K562 (cell line): ENCODE results near the gene TBL1XR1. TPM values are rescaled to one million over a fixed set of nuclear protein-coding genes. Genes with fewer than 3 reads are reported as not detected.

Source experiments
- CHD1 ChIP-seq: fragments of 200-600 bp; sonication (generic); IDR thresholded peaks from one replicate; pipeline ENCODE4 v1.6.1; 2012; ENCODE audit warnings: mild to moderate bottlenecking, moderate library complexity, low read length, inconsistent platforms
- CTCF ChIP-seq, 3 experiments: IDR thresholded peaks in 2 of 3; conservative IDR thresholded peaks in 1 of 3; 2 replicates each; pipeline ENCODE4 v1.5.1; 2011 to 2012; ENCODE audit warnings: low read length in 3 of 3, mild to moderate bottlenecking in 3 of 3, control low read depth in 2 of 3, improper control_type of control experiment in 1 of 3, inconsistent platforms in 1 of 3, low read depth in 1 of 3, mixed read lengths in 1 of 3, moderate library complexity in 1 of 3; ENCODE audit not compliant: insufficient read depth in 2 of 3
- GTF2A2 ChIP-seq: IDR thresholded peaks from 2 replicates; pipeline ENCODE4 v1.6.1; 2016; ENCODE audit warnings: mild to moderate bottlenecking, missing genetic modification characterization, missing compliant biosample characterization
- KDM4B ChIP-seq, 2 experiments: fragments of 450-650 bp in 1 of 2; sonication (generic) in 1 of 2; IDR thresholded peaks; 2 replicates each; pipeline ENCODE4 v1.6.1; 2016 to 2017; ENCODE audit warnings: borderline replicate concordance in 2 of 2, antibody characterized with exemption in 1 of 2, low read depth in 1 of 2, mild to moderate bottlenecking in 1 of 2
- MGA ChIP-seq: fragments of 450-650 bp; IDR thresholded peaks from 2 replicates; pipeline ENCODE4 v1.6.1; 2016; ENCODE audit warnings: mild to moderate bottlenecking, moderate library complexity
- PHF8 ChIP-seq: fragments of 200-600 bp; sonication (generic); IDR thresholded peaks from 2 replicates; pipeline ENCODE4 v1.6.1; 2012; ENCODE audit warnings: mixed run types, mild to moderate bottlenecking, inconsistent platforms, low read length, moderate library complexity, borderline replicate concordance
- USF2 ChIP-seq: sonication (generic); formaldehyde crosslinking; IDR thresholded peaks from 2 replicates; pipeline ENCODE4 v1.5.0; 2020; ENCODE audit warnings: missing genetic modification reagents
- ZEB2 ChIP-seq: fragments of 450-650 bp; IDR thresholded peaks from 2 replicates; pipeline ENCODE4 v1.6.1; 2016
- ZNF436 ChIP-seq: fragments of 250-450, 450-650 bp; sonication (Bioruptor Pico); formaldehyde crosslinking; IDR thresholded peaks from 2 replicates; pipeline ENCODE4 v1.7.0; 2020; ENCODE audit warnings: mild to moderate bottlenecking
- ZNF830 ChIP-seq: fragments of 250-450 bp; sonication (Bioruptor Pico); IDR thresholded peaks from 2 replicates; pipeline ENCODE4 v1.5.0; 2021; ENCODE audit warnings: mild to moderate bottlenecking
- polyA plus RNA-seq, 8 experiments: library from polyadenylated mRNA; depleted of rRNA in 4 of 8; stranded (reverse) in 5 of 8; unstranded in 3 of 8; fragments of >200 nt; fragmentation: Nextera tagmentation in 2 of 8; fragmentation: Illumina TruSeq in 1 of 8; extraction: Ambion mirVana in 2 of 8; extraction: Trizol in 1 of 8; gene quantifications; 2 replicates each; pipeline versions ENCODE4 v1.2.1 to v1.2.3, GENCODE V29; 2011 to 2014; ENCODE audit warnings: inconsistent platforms in 1 of 8, missing spikeins in 1 of 8
- total RNA-seq, 7 experiments: library from RNA; depleted of rRNA in 6 of 7; stranded (reverse); fragments of >200 nt in 6 of 7; fragmentation: Illumina TruSeq in 2 of 7; extraction: Trizol in 2 of 7; gene quantifications; 2 replicates each; pipeline versions ENCODE4 v1.2.1 to v1.2.3, GENCODE V29; 2011 to 2021; ENCODE audit warnings: low replicate concordance in 1 of 7
- TF ChIP-seq, protein P1 (sequence below): fragments of 450-650 bp; IDR thresholded peaks from 2 replicates; pipeline ENCODE4 v1.6.1; 2018; ENCODE audit warnings: mild to moderate bottlenecking, low read depth; ENCODE audit not compliant: partially characterized antibody

The TBL1XR1 gene
- total and polyA plus RNA-seq, 9 of the 15 experiments (the other 6 are each of a cell fraction or from before 2014, with no cell fraction given): 19.6 to 171 (median 83.3) TPM

DNA sequence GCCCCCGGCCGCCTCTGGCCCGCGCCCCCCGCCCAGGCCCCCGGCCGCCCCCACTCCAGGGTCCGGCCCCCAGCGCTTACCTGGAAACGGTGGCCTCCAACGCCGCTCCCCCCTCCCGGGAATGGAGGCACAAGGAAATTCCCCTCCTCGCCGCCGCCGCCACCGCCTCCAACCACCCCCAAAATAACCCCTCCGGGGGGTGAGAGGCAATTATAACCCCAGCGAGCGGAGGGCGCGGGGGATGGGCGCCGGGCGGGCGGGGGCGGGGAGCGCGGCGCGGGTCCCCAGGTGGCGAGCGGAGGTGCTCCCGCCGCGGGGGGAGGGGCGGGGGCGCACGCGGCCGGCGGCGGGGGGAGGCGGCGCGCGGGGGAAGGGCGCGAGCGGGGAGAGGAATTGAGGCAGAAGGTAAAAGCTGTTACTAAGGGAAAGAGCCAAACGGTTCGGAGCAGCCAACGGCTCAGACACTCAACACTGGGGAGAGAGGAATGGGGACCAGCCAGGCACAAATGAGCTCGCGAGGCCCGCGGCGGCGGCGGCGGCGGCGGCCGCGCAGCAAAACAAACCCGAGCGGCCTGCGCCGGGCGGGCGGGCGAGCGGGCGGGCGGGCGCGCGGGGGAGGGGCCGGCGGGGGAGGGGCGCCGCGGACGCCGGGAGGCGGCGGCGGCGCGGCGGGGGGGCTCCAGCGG, at the start of gene TBL1XR1 (continued):
- TF ChIP-seq GTF2A2 (tag) (no peak), MGA (no peak), ZNF436 (CRISPR knock-in tag) (no peak), KDM4B (IDR thresholded peaks at IDR 0.05; ENCODE audit: borderline replicate concordance in 2 of 2, low read depth in 1 of 2) (no peak; a peak in 1 of 4 replicates), CTCF (IDR thresholded peaks at IDR 0.05 in 2 of 3, conservative IDR thresholded peaks at IDR 0.05 in 1 of 3; ENCODE audit: insufficient read depth in 2 of 3, low read depth in 1 of 3, low read length in 3 of 3) (no peak), USF2 (CRISPR knock-in tag) (no peak), ZEB2 (no peak), CHD1 (no peak), ZNF830 (CRISPR knock-in tag) (no peak), PHF8 (peak; percentile 10; the same call in 1 of the 2 replicates)
- TF ChIP-seq, protein P1, sequence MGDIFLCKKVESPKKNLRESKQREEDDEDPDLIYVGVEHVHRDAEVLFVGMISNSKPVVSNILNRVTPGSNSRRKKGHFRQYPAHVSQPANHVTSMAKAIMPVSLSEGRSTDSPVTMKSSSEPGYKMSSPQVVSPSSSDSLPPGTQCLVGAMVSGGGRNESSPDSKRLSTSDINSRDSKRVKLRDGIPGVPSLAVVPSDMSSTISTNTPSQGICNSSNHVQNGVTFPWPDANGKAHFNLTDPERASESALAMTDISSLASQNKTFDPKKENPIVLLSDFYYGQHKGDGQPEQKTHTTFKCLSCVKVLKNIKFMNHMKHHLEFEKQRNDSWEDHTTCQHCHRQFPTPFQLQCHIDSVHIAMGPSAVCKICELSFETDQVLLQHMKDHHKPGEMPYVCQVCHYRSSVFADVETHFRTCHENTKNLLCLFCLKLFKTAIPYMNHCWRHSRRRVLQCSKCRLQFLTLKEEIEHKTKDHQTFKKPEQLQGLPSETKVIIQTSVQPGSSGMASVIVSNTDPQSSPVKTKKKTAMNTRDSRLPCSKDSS: no peak
